ENCODE measurements around the gene DNHD1. TPM values are rescaled to one million over a fixed set of nuclear protein-coding genes. Genes with fewer than 3 reads are reported as not detected.

DNHD1 gene
- total and polyA plus RNA-seq, 9 of the 15 experiments (the other 6 are each of a cell fraction or from before 2014, with no cell fraction given): 0.82 to 9.7 (median 3.8) TPM

- peak; percentile 78 for TF ChIP-seq DPF2 (IDR thresholded peaks at IDR 0.05)
- TF ChIP-seq SFPQ (IDR thresholded peaks at IDR 0.05; ENCODE audit: low read depth, low read length): no peak
- TF ChIP-seq CREB3 (tag; conservative IDR thresholded peaks at IDR 0.05; ENCODE audit: low read depth): 0 out of 2 replicates have a peak, but pooled peaks have one; percentile 26
- TF ChIP-seq SPI1 (IDR thresholded peaks at IDR 0.05; ENCODE audit: borderline replicate concordance, low read depth, low read length): peak; percentile 54; the same call in 1 of the 2 replicates
- TF ChIP-seq ARID1B (IDR thresholded peaks at IDR 0.05): no peak; the same call in 1 of the 2 replicates
- no peak for TF ChIP-seq NCOA4 (IDR thresholded peaks at IDR 0.05; ENCODE audit: partially characterized antibody)
- no peak for TF ChIP-seq HOXB6 (CRISPR knock-in tag; IDR thresholded peaks at IDR 0.05; ENCODE audit: borderline replicate concordance)
- TF ChIP-seq YY1 (IDR thresholded peaks at IDR 0.05; ENCODE audit: borderline replicate concordance in 1 of 3, control insufficient read depth in 1 of 3, extremely low read depth in 1 of 3, insufficient read depth in 3 of 3, insufficient read length in 1 of 3, insufficient replicate concordance in 2 of 3, low read depth in 1 of 3, low read length in 2 of 3): peak in 2 of 3 experiments; percentile 70 to 74
- no peak for TF ChIP-seq SNAPC5 (CRISPR knock-in tag; IDR thresholded peaks at IDR 0.05)
- TF ChIP-seq SMAD3 (CRISPR knock-in tag; conservative IDR thresholded peaks at IDR 0.05): 0 out of 2 replicates have a peak, but pooled peaks have one; percentile 63
- TF ChIP-seq IRF1 (CRISPR knock-in tag; IDR thresholded peaks at IDR 0.05; ENCODE audit: borderline replicate concordance): no peak
- no peak for TF ChIP-seq KAT8 (IDR thresholded peaks at IDR 0.05; ENCODE audit: low read depth)
- TF ChIP-seq HNRNPK (IDR thresholded peaks at IDR 0.05; ENCODE audit: low read depth, low read length, poor library complexity, severe bottlenecking): no peak
- TF ChIP-seq ZFP1 (CRISPR knock-in tag; IDR thresholded peaks at IDR 0.05): peak; percentile 47; the same call in 1 of the 2 replicates
- no peak for TF ChIP-seq PTRF (tag; IDR thresholded peaks at IDR 0.05)
- TF ChIP-seq GABPB2 (CRISPR knock-in tag; conservative IDR thresholded peaks at IDR 0.05): no peak
- TF ChIP-seq HCFC1 (IDR thresholded peaks at IDR 0.05; ENCODE audit: low read depth, low read length): peak; percentile 59
- no peak for TF ChIP-seq ZNF449 (CRISPR knock-in tag; IDR thresholded peaks at IDR 0.05)
Measured at GRCh38 chr11:6612213-6613041, 115.3 kb downstream of the DNHD1 start, which contains the start of gene TAF10 (continued).
